Esophagus muscularis mucosa (tissue), 4 donors: ENCODE data around the gene CNR1.

Source experiments
- EP300 ChIP-seq: sonication (generic); formaldehyde crosslinking; IDR thresholded peaks from one replicate; pipeline ENCODE4 v1.6.1; 2017; ENCODE audit warnings: antibody characterized with exemption
- POLR2A ChIP-seq: fragments of 450-650 bp; IDR thresholded peaks from one replicate; pipeline ENCODE4 v1.6.1; 2017; ENCODE audit warnings: antibody characterized with exemption, moderate library complexity, mild to moderate bottlenecking, low read depth
- TF ChIP-seq, protein P1 (sequence below), 3 experiments: fragments of 200-600 bp in 2 of 3; fragments of 450-650 bp in 1 of 3; sonication (generic) in 2 of 3; IDR thresholded peaks; one replicate each; pipeline ENCODE4 v1.5.1; 2017 to 2019; ENCODE audit warnings: antibody characterized with exemption in 3 of 3, mild to moderate bottlenecking in 2 of 3, moderate library complexity in 1 of 3

DNA sequence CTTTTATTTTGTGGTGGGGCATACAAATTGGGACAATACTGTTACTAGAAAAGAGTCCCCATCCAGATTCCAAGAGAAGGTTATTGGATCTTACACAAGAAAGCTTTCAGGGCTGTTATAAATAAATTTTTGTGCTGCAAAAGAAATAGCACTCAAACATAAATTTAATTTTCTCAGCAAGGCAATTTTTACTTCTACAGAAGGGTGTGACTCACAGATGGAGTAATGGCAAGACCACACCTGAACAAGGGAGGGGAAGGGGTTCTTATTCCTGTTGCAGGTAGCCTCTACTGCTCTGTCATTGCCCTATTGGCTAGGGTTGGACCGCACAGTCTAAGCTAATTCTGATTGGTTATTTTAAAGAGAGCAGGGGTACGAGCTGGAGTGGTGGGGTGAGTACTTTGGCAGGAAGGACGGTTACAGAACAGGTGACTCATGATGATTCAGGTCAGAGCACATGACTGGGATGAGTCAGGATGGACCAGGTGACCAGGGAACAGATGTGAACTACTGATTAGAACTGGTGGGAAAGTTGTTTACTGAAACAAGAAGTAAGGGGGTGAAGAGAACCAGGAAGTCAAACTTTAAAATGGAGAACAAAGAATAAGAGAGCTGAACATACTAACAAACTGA is 41.1 kb downstream of the CNR1 start:
- TF ChIP-seq, protein P1, sequence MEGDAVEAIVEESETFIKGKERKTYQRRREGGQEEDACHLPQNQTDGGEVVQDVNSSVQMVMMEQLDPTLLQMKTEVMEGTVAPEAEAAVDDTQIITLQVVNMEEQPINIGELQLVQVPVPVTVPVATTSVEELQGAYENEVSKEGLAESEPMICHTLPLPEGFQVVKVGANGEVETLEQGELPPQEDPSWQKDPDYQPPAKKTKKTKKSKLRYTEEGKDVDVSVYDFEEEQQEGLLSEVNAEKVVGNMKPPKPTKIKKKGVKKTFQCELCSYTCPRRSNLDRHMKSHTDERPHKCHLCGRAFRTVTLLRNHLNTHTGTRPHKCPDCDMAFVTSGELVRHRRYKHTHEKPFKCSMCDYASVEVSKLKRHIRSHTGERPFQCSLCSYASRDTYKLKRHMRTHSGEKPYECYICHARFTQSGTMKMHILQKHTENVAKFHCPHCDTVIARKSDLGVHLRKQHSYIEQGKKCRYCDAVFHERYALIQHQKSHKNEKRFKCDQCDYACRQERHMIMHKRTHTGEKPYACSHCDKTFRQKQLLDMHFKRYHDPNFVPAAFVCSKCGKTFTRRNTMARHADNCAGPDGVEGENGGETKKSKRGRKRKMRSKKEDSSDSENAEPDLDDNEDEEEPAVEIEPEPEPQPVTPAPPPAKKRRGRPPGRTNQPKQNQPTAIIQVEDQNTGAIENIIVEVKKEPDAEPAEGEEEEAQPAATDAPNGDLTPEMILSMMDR (IDR thresholded peaks at IDR 0.05), result no peak
- TF ChIP-seq POLR2A, result no peak
- TF ChIP-seq EP300, result no peak
